NB4 (cell line): Measurements from ENCODE around the gene KLHL18.
A peak's percentile ranks its signal among the peaks of the same experiment; 100 is the strongest.

Source experiments
- DNase-seq: peaks from one replicate; pipeline ENCODE4 v3.0.0; 2010; ENCODE audit warnings: low read depth
- H3K4me3 ChIP-seq: one replicate; pipeline ENCODE4 v1.5.1; 2011; ENCODE audit warnings: mild to moderate bottlenecking, low read depth, low read length, moderate library complexity
- CTCF ChIP-seq: IDR thresholded peaks from one replicate; pipeline ENCODE4 v1.5.1; 2012; ENCODE audit warnings: low read depth, low read length
- MYC ChIP-seq: IDR thresholded peaks from 2 replicates; pipeline ENCODE4 v1.6.1; 2011; ENCODE audit warnings: low read depth, low read length
- POLR2A ChIP-seq: IDR thresholded peaks from 2 replicates; pipeline ENCODE4 v1.6.1; 2011; ENCODE audit warnings: mild to moderate bottlenecking; ENCODE audit not compliant: insufficient read length; ENCODE audit errors: extremely low read depth
- TF ChIP-seq, protein P1 (sequence below): IDR thresholded peaks from 2 replicates; pipeline ENCODE4 v1.6.1; 2011; ENCODE audit warnings: low read depth, low read length

KLHL18 gene

DNA sequence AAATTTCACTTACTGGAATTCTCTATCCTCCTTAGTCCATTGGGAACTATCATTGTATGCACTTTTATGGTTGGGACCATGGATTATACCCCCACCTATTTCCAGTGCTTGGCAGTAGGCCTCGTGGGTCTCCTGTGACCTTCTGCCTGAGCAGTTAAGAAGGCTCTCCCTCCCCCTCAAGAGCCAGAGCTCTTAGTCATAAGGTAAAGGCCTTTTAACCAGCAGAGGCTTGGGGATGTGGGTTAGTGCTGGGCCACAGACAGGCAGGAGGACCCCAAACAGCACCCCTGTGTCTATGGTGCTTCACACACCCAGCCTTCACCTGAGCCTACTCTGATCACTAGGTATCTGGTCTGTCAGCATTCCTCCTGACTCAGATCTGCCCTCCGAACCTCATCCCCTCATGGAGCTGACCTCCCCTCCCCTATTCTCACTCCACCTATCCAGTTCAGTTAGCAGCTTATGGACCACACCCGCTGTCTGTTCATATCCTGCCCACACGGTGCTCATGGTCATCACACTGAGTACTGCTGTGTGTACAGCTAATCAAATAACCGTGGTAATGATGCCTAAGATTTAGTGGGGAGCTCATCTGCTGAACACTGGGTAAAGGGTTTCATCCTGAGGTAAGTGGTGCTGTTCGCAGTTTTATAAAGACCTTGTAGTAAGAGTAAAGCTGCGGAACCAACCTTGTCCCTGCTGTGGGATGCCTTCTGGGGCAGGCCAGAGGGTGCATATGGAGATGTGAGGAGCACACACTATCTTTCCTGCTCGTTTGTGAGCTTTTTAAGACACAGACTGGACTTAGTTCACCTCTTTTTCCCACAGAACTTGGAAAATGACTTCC, 40.9 kb downstream of the KLHL18 start:
- DNase-seq: no peak
- TF ChIP-seq MYC: no peak
- TF ChIP-seq, protein P1, sequence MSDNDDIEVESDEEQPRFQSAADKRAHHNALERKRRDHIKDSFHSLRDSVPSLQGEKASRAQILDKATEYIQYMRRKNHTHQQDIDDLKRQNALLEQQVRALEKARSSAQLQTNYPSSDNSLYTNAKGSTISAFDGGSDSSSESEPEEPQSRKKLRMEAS: no peak
- TF ChIP-seq CTCF: no peak
- TF ChIP-seq POLR2A: no peak
- no peak overlapping the region for H3K4me3 ChIP-seq

GRCh38 chr3:47324278-47324865, 41.6 kb downstream of the KLHL18 start:
- H3K4me3 ChIP-seq: no peak overlapping the region
- peak; percentile 77 for DNase-seq
- TF ChIP-seq, protein P1: no peak
- TF ChIP-seq MYC: no peak
- TF ChIP-seq CTCF: peak; percentile 75
- no peak for TF ChIP-seq POLR2A

DNA sequence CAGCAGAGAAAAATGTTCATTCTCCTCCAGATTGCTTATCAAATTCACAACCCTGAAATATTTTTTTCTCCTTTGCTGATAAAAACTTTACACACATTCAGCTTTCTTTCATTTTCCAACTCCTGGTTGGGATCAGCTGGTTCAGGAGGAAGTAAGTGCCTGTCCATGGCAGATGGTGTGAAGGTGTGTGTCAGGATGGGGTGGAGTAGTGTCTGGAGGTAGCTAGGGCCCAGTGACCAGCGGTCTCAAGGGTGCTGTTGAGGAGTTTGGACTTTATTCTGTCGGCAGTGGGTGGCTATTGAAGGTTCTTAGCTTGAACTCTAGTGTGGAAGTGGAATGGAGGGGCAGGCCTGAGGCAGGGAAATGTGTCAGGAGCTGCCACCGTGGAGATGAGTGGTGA, 51.2 kb downstream of the KLHL18 start:
- no peak overlapping the region for H3K4me3 ChIP-seq
- DNase-seq: no peak
- TF ChIP-seq POLR2A (no peak), CTCF (no peak), MYC (no peak)
- TF ChIP-seq, protein P1: no peak

DNA sequence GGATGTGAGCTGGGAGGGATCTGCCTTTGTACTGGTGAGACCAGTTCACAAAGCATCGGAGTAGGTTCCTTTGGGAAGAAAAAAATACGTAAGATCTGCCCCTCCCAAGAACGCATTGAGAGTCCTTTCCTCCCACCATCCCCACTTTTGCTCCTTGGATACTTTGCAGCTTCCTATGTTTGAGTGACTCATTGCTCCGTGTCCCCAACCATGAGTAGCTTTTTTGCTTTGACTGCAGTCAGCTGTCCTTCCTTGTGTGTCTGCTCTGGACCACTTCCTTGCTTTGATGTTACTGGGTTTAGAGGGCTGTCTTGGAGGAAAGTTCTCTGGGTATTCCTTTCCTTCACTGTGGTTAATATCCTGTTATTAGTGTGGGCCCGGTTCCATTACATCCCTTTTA, 54.9 kb downstream of the KLHL18 start:
- DNase-seq: no peak
- no peak overlapping the region for H3K4me3 ChIP-seq
- TF ChIP-seq MYC (no peak), POLR2A (no peak), CTCF (no peak)
- TF ChIP-seq, protein P1: no peak

DNA sequence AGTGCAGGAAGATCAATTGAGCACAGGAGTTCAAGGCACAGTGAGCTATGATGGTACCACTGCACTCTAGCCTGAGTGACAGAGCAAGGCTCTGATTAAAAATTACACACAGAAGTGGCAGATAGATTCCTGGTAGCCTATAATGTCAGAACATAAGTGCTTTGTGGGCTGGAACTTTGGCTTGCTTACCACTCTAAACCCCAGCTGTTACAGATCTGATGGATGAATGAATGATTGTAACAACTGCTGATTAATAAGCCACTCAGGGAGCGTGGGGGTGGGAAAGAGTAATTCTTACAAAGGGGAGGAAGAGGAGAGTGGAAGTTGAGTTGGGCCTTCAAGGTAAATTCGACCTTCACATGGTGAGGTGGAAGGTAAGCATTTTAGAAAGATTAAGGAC, 57.2 kb downstream of the KLHL18 start:
- DNase-seq: no peak
- H3K4me3 ChIP-seq: no peak overlapping the region
- TF ChIP-seq MYC (no peak), CTCF (no peak), POLR2A (no peak)
- TF ChIP-seq, protein P1: no peak

DNA sequence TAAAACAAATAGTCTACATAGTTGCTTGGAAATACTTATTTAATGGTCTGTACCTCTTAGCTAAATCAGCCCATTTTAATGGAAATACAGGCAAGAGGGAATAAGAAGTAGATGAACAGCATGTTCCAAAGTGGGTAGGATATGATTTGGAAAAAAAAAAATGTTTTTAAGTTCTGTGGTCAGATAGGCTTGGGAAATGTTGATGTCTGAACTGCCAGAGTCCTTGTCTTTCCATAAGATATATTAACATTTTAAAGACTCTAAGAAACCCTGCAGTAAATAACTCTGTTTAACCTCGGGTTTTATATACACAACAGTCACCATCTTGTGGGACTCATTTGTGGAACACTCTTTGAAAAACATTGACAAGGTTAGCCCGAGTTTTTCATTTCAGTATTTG, 58.1 kb downstream of the KLHL18 start:
- no peak overlapping the region for H3K4me3 ChIP-seq
- TF ChIP-seq, protein P1: no peak
- TF ChIP-seq MYC (no peak), POLR2A (no peak), CTCF (no peak)

More for the DNA sequence above, 58.1 kb downstream of the KLHL18 start:
- DNase-seq: no peak
